ACC112 (cell line): ENCODE data around the gene DNAJA4.

ENCODE experiments used
- H2AFZ ChIP-seq: fragments of 200-600 bp; sonication (generic); one replicate; pipeline ENCODE4 v1.6.0; 2017; ENCODE audit warnings: antibody characterized with exemption, low read length; ENCODE audit not compliant: unreplicated experiment
- H3K27ac ChIP-seq: fragments of 200-600 bp; sonication (generic); 2 replicates; pipeline ENCODE4 v1.5.1; 2014; ENCODE audit warnings: low read depth, mild to moderate bottlenecking, antibody characterized with exemption, low read length, moderate library complexity
- H3K27me3 ChIP-seq: fragments of 200-600 bp; sonication (generic); 2 replicates; pipeline ENCODE4 v1.6.1; 2014; ENCODE audit warnings: mild to moderate bottlenecking, antibody characterized with exemption, low read length, moderate library complexity, mixed read lengths; ENCODE audit not compliant: insufficient read depth
- H3K36me3 ChIP-seq: fragments of 200-600 bp; sonication (generic); 2 replicates; pipeline ENCODE4 v1.6.1; 2016; ENCODE audit warnings: mild to moderate bottlenecking, antibody characterized with exemption, low read length, moderate library complexity, mixed read lengths; ENCODE audit not compliant: insufficient read depth
- H3K4me1 ChIP-seq: fragments of 200-600 bp; sonication (generic); one replicate; pipeline ENCODE4 v1.6.1; 2016; ENCODE audit warnings: low read length, mixed read lengths; ENCODE audit not compliant: insufficient read depth, unreplicated experiment, control insufficient read depth
- H3K4me3 ChIP-seq: fragments of 200-600 bp; sonication (generic); 2 replicates; pipeline ENCODE4 v1.5.1; 2014; ENCODE audit warnings: mild to moderate bottlenecking, low read depth, low read length
- H3K79me2 ChIP-seq: fragments of 200-600 bp; sonication (generic); one replicate; pipeline ENCODE4 v1.6.0; 2016; ENCODE audit warnings: low read length; ENCODE audit not compliant: control insufficient read depth, unreplicated experiment, insufficient read depth

The DNAJA4 gene

DNA sequence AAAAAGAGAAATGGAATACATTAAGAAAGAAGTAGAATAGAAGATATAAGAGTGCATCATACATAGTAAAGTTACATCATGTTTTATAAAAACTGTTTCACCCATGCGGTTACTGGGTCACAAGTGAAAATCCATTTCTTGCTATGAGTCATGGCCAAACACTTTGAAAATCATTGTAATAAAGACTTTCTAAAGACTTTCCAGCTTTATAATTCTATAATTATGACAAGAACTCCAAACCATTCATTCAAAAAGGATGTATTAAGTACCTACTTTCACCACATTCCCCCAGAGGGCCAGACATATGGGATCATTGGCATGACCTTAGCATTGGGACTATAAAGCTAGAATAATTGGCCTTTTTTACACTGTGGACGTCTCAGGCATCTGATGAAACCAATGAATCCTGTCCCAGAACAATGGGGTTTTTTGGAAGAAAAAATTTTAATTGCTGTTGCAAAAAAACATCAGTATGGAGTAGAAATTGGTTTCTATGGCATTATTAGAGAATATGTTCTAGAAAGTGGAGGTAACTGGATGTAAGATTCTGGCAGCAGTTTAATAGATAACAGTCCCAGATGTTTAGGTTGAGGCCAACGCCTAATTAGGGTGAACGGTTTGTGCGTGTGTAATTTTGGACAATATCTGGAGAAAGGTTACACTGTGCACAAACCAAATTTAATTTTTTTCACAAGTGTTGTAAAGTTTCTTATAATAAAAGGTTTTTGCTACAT is 38.4 kb downstream of the DNAJA4 start:
- H3K27me3 ChIP-seq = no peaks in the 10 kb centered on the region
- H3K79me2 ChIP-seq = peaks cover 14% of the 10 kb centered on the region
- H3K4me1 ChIP-seq = peaks cover 51% of the 10 kb centered on the region
- H2AFZ ChIP-seq = no peak overlapping the region
- H3K27ac ChIP-seq = peak overlapping the region; percentile 69
- no peaks in the 10 kb centered on the region for H3K36me3 ChIP-seq
- no peak overlapping the region for H3K4me3 ChIP-seq

DNA sequence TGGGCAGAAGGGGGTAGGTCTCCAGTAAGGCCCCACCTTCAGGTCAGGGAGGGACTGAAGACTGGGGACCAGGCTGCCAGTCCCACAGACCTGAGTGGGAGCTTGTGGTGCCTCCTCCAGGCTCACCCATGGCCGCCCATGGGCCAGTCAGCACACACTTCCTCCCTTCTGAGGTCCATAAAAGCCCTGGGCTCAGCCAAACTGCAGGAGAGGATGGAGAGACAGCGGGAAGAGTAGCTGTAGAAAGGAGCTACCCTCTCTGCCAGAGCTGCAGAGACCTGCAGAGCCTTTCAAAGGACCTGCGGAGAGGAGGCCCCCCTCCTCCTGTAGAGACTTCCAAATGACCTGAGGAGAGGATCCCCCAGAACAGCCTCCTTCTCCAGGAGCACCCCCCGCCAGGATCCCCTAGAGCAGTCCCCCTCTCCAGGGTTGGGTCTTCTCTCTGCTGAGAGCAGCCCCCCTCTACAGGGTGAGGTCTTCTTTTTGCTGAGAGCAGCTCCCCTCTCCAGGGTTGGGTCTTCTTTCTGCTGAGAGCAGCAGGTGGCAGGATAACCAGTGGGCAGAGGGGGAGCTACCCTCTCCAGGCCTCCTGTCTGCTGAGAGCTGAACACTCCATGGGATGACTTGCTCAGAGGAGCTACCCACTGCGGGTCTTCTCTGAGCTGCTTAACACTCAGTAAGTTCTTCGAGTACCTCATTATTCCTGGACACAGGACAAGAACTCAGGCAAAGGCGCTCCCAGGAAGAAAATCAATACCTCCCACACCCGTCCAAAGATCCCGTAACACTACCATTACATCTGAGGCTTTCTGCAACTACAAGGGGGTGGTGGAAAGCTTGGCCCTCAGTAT is 40.1 kb downstream of the DNAJA4 start:
- H3K27ac ChIP-seq = no peak overlapping the region
- no peaks in the 10 kb centered on the region for H3K36me3 ChIP-seq
- H3K27me3 ChIP-seq = no peaks in the 10 kb centered on the region
- no peak overlapping the region for H2AFZ ChIP-seq
- peaks cover 51% of the 10 kb centered on the region for H3K4me1 ChIP-seq
- no peaks in the 10 kb centered on the region for H3K79me2 ChIP-seq
- H3K4me3 ChIP-seq = no peak overlapping the region

DNA sequence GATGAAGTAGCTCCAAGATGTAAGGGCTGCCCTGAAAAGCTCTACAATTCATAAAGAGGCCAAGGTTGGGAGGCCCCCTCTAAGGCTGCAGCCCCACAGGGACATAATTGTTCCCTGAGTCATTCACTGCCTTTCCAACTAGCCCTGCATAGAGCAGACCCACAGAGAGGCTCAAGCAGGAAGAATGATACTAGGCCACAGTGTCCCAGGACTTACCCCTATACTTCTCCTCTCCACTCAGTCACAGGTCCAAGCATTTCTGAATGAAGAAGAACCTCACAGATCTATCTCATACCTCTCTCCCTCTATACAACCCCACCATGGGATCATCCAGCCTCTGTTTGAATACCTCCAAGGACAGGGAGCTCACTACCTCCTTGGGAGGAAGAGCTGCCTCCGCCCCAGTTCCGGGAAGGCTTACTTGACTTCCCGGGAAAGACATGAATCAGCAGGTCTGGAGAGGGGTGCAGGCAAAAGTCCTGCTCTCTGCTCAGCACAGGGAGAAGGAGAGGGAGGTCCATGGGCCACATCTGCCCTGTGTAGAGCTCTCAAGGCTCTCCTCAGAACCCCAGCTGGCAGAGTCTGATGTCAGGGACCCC is 41.9 kb downstream of the DNAJA4 start:
- Histone ChIP-seq H2AFZ (no peak overlapping the region), H3K79me2 (no peaks in the 10 kb centered on the region), H3K27ac (peak overlapping the region; percentile 75), H3K4me3 (0 out of 2 replicates have a peak overlapping the region, but pooled peaks have one; percentile 33), H3K36me3 (no peaks in the 10 kb centered on the region), H3K27me3 (no peaks in the 10 kb centered on the region), H3K4me1 (peaks cover 50% of the 10 kb centered on the region)

DNA sequence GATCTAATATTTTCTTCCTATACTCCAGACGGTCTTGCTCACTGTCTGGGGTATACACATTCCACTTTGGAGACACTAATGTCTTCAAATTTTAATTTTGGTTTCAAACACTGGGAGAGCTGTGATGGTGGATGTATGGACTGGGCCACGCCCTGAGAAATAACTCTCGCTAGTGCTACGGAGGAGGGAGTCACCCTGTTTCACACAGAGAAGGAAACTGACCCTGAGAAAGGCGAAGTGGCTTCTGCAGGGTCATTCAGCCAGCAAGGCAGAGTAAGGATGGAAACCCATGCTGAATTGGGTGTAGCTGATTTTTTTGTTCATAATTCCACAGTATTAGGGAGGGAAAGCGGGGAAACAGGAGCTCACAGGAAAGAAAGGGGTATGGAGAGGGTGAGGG is 43.6 kb downstream of the DNAJA4 start:
- Histone ChIP-seq H3K27ac (no peak overlapping the region), H3K79me2 (no peaks in the 10 kb centered on the region), H3K4me1 (peaks cover 37% of the 10 kb centered on the region), H3K4me3 (no peak overlapping the region), H2AFZ (peak overlapping the region; percentile 31), H3K36me3 (no peaks in the 10 kb centered on the region), H3K27me3 (no peaks in the 10 kb centered on the region)

- Histone ChIP-seq H2AFZ (peak overlapping the region; percentile 31), H3K4me1 (peaks cover 34% of the 10 kb centered on the region), H3K27ac (no peak overlapping the region), H3K4me3 (no peak overlapping the region), H3K36me3 (no peaks in the 10 kb centered on the region), H3K79me2 (no peaks in the 10 kb centered on the region), H3K27me3 (no peaks in the 10 kb centered on the region)
Measured at GRCh38 chr15:78308422-78309032, 44.2 kb downstream of the DNAJA4 start.

DNA sequence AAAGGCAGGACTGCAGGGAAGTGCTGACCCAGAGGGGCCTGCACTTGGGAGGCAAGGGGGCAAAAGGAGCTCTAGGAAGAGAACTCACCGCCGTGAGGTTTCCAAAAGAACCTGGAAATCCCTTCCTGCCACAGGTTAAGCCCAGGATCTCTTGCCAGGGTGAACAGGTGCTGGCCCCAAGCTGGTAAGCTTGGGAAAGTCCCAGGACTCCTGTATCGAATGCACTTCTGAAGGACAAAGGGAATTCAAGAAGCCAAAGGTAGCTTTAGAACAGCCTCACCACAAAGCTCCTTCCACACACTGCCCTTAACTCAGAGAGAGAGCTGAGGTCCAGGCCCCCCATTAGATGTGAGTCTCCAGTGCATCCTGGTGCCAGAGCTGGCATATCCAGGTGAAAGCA is 46.9 kb downstream of the DNAJA4 start:
- Histone ChIP-seq H3K36me3 (no peaks in the 10 kb centered on the region), H3K4me3 (no peak overlapping the region), H3K27ac (no peak overlapping the region), H3K79me2 (no peaks in the 10 kb centered on the region), H3K27me3 (no peaks in the 10 kb centered on the region), H3K4me1 (peaks cover 17% of the 10 kb centered on the region), H2AFZ (no peak overlapping the region)

GRCh38 chr15:78312536-78312935 is 48.2 kb downstream of the DNAJA4 start:
- Histone ChIP-seq H3K79me2 (no peaks in the 10 kb centered on the region), H2AFZ (no peak overlapping the region), H3K27me3 (no peaks in the 10 kb centered on the region), H3K36me3 (no peaks in the 10 kb centered on the region), H3K4me1 (peaks cover 6% of the 10 kb centered on the region), H3K4me3 (no peak overlapping the region), H3K27ac (no peak overlapping the region)

GRCh38 chr15:78312957-78313356 is 48.6 kb downstream of the DNAJA4 start:
- no peak overlapping the region for H3K27ac ChIP-seq
- no peaks in the 10 kb centered on the region for H3K79me2 ChIP-seq
- H3K4me3 ChIP-seq = no peak overlapping the region
- H3K36me3 ChIP-seq = no peaks in the 10 kb centered on the region
- no peak overlapping the region for H2AFZ ChIP-seq
- H3K4me1 ChIP-seq = peaks cover 4% of the 10 kb centered on the region
- H3K27me3 ChIP-seq = no peaks in the 10 kb centered on the region

DNA sequence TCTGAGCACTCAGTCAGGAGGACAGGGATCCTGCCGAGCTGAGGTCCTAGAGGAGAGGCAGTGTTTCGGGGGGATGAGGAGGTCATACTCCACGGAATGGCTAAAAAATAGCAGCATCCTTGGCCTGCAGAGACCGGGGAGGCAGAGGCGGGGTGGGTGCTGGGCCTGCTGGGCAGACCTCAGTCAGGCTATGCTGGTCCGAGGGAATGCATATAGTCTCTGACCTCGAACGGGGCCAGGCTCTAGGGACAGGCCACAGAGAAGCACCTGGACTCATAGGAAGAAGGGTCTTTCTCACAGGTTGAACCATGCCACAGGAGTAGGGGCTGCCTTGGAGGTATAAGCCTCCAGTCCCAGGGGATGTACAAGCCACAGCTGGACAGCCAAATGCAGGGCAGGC is 49.0 kb downstream of the DNAJA4 start:
- Histone ChIP-seq H3K79me2 (no peaks in the 10 kb centered on the region), H3K4me3 (no peak overlapping the region), H3K27ac (no peak overlapping the region), H3K4me1 (no peaks in the 10 kb centered on the region), H3K27me3 (no peaks in the 10 kb centered on the region), H3K36me3 (no peaks in the 10 kb centered on the region), H2AFZ (no peak overlapping the region)

DNA sequence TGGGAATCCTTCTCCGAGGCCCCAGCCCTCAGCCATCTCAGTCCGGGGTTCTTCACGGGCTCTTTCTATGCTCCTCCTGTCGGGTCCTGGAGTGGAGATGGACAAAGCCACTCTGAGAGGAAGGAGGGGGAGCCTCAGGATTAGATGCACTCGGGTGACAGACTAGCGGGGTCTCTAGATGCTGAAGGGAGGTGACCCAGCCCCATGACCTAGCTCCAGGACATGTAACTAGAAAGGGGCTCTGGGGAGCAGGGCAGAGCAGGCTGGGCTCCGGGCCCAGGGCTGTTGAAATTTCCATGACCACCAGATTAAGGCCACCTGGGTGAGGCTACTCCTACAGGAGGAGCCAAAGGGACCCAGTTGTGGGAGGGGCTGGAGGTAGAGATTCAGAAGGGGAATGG is 49.8 kb downstream of the DNAJA4 start:
- H3K4me3 ChIP-seq = no peak overlapping the region
- H2AFZ ChIP-seq = no peak overlapping the region
- no peaks in the 10 kb centered on the region for H3K27me3 ChIP-seq
- H3K36me3 ChIP-seq = no peaks in the 10 kb centered on the region
- H3K79me2 ChIP-seq = no peaks in the 10 kb centered on the region
- H3K27ac ChIP-seq = no peak overlapping the region
- no peaks in the 10 kb centered on the region for H3K4me1 ChIP-seq
